SH-SY5Y (cell line): ENCODE data around the gene IER2.
A peak's percentile ranks its signal among the peaks of the same experiment; 100 is the strongest.

ENCODE experiments used
- GATA2 ChIP-seq: IDR thresholded peaks from 2 replicates; pipeline ENCODE4 v1.6.1; 2011; ENCODE audit warnings: mild to moderate bottlenecking, low read depth, low read length
- GATA3 ChIP-seq: IDR thresholded peaks from 2 replicates; pipeline ENCODE4 v1.6.1; 2011; ENCODE audit warnings: low read depth, mild to moderate bottlenecking, low read length, moderate library complexity

The IER2 gene

DNA sequence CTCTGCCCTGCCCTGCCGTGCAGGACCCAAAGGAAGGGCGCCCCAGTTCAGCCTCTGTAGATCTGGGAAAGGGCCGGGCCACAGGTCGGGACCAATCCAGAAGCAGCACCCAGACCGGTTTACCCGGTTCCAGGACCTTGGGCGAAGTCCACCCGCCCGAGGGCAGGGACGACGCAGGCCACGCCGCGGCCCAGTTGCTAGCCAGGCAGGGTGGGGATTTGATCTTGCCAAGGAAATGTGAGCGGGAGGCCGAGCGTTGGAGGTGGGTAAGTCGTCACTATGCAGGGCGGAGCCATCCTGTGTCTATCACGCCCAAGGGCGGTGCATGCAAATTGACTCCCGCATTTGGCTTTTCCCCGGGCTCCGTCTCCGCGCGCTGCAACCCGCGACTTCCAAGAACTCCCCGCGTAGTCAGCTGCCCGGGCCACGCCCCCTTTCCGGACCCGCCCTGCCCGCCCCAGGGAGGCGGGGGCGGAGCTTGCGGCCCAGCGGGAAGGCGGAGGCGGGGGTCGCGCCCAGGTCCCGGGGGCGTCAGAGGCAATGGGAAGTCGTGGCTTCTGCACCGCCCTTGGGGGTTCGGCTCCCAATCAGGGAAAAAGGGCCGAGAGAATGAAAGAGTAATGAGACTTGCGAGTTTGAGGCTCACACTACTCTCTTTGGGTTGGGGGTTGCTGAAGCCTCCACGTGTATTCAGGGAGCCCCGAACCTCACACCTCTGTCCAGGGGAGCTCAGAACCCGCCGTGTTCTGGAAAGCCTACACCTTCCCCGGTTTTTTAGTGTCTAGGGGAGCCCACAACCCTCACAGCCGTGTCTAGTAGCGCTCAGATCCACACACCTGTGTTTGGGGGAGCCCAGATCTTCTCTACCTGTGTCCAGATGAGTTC is 12.8 kb downstream of the IER2 start:
- TF ChIP-seq GATA3 = no peak
- TF ChIP-seq GATA2 = no peak

DNA sequence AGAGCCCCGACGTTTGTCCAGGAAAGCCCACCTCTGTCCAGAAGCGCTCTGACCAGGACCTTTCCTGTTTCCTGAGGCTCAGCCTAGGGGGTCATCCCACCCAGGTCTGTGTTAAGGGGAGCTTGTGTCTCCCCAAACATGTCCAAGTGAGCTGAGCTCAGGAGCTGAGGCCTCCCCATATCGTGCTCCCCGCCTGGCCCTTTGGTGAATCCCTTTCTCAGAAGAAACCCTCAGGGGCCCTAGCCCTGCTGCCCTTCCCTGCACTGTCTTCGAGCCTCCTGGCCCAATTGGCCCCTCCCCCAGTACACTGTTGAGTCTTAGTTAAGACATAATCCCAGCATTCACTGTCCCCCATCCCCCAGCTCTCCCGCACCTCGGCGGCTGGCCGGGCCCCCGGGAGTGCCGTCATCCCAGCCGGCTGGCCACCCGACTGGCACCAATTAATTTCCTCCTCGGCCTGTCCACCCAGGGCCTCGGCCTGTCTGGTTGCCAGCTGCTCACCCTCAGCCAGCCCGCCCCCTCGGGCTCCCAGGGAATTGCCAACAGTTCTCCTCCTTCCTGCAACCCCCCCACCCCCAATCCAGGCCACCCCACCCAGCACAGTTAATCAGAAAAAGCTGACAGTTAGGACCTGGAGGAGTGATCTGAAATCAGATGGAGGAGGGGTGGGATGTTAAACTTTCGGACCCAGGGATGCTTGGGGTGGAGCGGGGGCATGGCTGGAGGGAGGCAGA is 13.6 kb downstream of the IER2 start:
- no peak for TF ChIP-seq GATA3
- TF ChIP-seq GATA2 = no peak

DNA sequence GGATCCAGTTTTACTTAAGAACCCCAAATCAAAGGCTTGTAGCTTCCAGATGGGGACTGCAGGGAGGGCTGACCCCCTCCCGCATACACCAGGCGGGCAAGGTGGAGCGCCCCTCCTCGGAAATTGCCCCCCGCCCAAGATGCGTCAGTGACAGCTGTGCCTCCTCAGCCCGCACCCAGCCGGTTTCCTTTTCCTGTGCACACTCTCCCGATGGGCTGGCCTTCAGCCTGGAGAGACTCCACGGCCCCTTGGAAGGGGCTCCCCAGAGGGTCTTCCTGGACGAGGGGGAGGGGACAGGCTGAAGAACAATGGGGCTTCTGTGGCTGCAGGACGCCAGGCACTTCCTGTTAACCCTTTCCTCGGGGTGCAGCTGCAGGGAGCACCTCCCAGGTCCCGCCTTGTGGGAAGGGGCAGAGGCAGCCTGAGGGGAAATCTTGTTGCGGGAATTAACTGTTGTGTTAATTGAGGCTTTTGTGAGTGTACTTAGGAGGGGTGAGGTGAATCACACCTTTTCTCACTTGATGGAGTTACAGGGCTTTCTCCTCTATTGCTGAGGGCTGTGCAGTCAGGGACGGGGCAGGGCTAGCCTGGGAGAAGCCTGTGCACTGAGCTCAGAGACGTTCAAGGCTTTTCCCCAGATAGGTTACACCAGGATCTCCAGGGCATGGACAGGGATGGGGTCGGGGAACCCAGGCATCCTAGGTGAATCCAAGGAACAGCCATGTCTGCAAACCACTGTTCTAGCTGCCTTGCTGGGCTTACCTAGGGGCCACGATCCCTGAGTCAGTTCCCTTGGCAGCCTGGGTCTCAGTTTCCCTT is 14.3 kb downstream of the IER2 start:
- TF ChIP-seq GATA3 (no peak), GATA2 (0 out of 2 replicates have a peak, but pooled peaks have one; percentile 5)

DNA sequence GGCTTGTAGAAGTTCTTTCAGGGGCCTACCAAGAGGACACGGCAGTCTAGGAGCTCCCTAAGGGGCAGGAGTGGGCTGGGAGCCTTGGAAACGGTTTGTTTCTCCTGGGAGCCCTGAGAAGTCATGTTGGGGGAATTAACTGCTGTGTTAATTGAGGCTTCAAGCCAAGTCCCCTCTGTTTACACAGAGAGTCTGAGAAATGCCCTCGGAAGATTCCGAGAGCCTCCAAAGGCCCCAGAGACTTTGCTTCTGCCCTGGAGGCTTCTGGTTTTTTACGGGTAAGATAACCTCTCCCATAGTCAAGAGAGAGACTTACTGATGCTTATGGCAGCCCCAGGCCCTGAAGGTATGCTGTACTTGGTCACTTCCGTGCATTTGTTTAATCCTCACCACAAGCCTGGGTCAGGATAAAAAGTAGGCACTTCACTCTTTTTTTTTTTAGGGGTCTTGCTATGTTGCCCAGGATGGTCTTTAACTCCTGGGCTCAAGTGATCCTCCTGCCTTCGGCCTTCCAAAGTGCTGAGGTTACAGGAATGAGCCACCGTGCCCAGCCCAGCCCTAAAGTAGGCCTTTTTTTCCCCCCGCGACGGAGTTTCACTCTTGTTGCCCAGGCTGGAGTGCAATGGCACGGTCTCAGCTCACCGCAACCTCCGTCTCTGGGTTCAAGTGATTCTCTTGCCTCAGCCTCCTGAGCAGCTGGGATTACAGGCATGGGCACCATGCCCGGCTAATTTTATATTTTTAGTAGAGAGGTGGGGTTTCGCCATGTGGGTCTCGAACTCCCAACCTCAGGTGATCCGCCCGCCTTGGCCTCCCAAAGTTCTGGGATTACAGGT is 15.2 kb downstream of the IER2 start:
- TF ChIP-seq GATA2 (no peak), GATA3 (no peak)

DNA sequence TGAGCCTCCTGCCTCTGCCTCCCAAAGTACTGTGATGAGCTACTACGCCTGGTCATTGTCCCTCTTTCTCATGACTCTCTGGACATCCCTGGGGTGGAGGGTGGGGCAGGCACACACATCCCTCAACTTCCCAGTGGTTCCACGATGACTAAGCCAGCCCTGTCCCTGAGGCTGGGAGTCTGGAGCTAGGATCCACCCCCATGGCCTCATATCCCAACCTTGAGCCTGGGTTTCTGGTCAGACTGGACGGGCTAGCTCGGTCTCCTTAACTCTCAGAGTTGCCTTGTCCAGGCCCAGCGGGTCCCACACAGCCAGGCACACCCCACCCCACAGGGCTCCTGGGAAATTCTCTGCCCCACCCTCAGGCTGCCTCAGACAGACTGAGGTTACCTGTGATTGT is 19.6 kb downstream of the IER2 start:
- TF ChIP-seq GATA3 (no peak), GATA2 (no peak)

DNA sequence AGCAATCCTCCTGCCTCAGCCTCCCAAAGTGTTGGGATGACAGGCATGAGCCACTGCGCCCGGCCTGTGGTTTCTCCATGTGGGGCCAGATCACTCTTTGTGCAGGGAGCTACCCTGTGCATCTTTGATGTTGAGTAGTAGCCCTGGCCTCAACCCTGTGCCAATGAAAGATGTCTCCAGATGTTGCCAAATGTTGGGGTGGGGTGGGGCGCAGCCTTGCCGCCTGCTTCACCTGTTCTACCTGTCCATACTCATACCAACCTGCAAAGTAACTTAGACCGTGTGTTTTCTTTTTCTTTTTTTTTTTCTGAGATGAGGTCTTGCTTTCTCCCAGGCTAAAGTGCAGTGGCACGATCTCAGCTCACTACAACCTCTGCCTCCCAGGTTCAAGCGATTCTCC is 20.9 kb downstream of the IER2 start:
- TF ChIP-seq GATA2 (no peak), GATA3 (no peak)

DNA sequence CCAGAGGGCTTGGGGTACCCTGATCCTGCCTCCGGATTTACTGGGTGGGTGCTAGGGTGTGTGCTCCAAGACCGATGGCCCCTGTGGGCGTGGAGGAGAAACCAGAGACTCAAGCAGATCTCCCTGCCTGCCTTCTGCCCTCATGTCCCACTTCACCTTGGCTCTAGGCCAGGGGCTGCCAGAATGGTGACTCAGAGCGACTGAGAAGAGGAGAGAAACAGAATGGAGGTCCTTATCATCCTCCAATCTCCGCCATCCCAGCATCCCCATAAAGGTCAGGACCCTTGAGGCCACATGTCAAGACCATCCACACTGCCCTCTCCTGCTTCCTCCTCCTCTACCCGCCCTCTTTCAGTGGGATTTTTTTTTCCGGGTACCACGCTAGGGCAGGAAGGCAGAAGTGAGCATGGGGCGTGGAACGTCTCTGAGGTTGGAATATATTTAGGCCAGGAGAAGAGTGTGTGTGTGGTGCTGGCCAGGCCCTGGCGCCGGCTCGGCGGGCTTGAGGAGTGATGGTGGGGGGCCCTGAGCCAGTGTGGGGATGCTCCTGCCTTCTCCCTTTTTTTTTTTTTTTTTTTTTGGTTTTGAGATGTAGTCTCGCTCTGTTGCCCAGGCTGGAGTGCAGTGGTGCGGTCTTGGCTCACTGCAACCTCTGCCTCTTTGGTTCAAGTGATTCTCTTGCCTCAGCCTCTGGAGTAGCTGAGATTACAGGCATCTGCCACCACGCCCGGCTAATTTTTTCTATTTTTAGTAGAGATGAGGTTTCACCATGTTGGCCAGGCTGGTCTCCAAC is 22.3 kb downstream of the IER2 start:
- TF ChIP-seq GATA3 = no peak
- peak; percentile 91 for TF ChIP-seq GATA2

DNA sequence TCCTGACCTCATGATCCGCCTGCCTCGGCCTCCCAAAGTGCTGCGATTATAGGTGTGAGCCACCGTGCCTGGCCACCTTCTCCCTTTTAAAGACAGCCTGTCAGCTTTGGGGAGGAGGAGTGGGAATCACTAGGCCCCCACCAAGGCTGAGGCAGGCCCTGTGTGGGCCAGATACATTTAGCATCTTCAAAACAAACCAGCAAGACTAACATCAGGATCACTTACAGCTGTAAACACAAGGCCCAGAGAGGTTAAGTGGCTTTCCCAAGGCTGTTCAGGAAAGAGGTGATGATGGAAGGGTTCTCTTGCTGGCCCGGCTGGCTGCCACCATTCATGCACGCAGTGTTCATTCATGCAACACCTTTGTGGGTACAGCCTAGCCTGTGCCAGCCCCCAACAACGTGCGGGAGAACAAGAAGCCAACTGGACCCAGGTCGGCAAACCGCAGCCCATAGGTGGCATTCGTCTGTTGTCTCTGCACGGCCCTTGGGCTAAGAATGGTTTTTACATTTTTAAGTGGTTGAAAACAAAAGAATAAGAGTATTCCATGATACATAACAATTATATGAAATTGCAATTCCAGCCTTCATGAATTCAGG is 23.0 kb downstream of the IER2 start:
- TF ChIP-seq GATA2 = no peak
- TF ChIP-seq GATA3 = no peak

DNA sequence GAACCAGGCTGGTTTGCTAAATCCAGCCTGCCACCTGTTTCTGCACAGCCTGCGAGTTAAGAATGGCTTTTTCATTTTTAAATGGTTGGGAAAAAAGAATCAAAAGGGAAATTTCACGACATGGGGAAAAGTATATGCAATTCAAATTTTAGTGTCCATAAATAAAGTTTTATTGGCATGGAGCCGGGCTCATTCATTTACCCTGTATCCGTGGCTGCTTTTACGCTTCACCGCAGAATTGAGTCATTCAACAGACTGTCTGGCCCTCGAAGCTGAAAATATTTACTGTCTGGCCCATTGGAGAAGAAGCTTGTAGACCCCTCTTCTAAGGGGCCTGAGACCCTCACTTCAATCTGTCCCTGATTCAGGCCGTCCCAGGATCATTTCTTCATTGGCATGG is 26.1 kb downstream of the IER2 start:
- TF ChIP-seq GATA3 = no peak
- TF ChIP-seq GATA2 = no peak

DNA sequence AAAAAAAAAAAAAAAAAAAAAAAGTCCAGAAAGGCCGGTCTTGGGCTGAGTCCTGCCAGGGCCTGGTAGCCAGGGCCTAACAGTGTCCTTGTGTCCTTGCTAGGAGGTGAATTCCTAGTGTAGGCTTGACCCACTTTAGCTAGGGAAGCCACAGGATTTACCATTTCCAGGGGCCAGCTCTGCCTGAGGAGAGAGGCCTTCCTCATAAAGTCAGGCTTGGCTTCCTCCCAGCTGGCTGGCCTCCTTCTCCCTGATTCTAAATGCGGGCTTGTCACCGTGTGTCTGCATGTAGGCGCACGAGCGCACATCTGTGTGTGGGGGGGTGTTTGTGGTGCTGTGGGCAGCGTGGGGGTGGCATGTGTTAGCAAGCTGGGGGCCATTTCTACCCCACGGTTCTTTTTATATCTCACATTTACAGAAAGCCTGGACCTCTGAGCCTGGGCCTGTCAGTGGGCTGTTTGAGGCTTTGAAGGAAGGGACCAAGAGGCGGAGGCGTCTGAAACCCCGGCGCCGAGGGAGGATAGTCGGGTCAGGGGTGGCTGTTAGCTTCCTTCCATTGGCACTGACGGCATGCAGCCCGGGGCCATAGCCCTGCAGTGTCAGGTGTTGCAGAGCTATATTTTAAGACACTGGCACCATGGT is 31.7 kb downstream of the IER2 start:
- TF ChIP-seq GATA3 (no peak), GATA2 (no peak)

DNA sequence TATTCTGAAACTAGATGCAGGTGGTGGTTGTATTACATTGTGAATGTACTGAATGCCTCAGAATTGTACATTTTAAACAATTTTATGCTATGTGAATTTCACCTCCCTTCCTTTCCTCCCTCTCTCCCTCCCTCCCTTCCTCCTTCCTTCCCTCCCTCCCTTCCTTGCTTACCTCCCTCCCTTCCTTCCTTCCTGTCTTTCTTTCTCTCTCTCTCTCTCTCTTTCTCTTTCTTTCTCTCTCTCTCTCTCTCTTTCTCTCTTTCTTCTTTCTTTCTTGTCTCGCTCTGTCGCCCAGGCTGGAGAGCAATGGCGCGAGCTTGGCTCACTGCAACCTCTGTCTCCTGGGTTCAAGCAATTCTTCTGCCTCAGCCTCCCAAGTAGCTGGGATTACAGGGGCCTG is 37.2 kb downstream of the IER2 start:
- TF ChIP-seq GATA2 (no peak), GATA3 (no peak)

DNA sequence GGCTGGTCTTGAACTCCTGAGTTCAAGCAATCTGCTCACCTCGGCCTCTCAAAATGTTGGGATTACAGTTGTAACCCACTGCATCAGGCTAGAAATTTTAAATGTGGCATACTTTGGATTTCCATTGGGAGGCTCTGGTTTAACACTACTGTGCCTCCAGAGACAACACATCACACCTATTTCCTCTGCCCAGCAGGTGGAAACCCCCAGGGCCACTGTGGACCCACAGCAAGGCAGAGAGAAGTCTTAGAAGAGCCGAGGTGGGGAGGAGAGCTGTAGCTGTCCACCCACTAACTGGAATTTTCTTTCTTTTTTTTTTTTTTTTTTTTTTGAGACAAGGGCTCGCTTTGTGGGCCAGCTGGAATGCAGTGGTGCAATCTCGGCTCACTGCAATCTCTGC is 39.4 kb downstream of the IER2 start:
- TF ChIP-seq GATA3 = no peak
- no peak for TF ChIP-seq GATA2
